HG03457 (cell line): Measurements from ENCODE around the gene WAC.
"Not testable (repeated sequence)": the region's sequence is repeated elsewhere in the genome, so short reads cannot be mapped to it uniquely, and the experiment has no call there.

ENCODE experiments used
- ATAC-seq: cut with Tn5 transposase; IDR thresholded peaks from one replicate; pipeline ENCODE4 v1.9.1; 2021; ENCODE audit warnings: moderate number of reproducible peaks; ENCODE audit not compliant: unreplicated experiment

Gene WAC

DNA sequence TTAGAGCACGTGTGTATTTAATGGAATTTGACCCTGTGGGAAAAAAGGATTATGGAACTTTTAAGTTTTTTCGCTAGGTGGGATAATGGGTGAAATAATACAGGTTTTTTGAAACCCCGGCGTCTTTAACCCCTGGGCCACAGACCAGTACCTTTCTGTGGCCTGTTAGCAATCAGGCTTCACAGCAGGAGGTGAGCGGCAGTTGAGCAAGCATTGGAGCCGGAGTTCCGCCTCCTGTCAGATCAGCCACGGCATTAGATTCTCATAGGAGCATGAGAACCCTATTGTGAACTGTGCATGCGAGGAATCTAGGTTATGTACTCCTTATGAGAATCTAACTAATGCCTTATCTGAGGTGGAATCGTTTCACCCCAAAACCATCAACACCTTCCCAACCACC, 28.6 kb downstream of the WAC start:
- no peak for ATAC-seq

DNA sequence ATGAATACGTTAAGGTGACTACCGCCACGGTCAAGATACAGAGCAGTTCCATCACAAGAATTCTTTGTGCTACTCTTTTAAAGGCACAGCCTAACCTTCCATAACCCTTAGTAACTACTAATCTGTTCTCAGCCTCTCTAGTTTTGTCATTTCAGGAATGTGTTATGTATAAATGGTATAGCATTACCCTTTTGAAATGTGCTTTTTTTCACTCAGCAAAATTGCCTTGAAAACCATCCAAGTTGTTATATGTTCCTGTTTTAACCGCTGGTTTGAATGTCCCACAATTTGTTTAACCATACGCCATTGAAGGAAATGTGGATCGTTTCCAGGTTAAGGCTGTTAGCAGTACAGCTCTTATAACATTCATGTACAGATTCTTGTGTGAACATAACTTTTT, 32.0 kb downstream of the WAC start:
- ATAC-seq = peak; percentile 47

DNA sequence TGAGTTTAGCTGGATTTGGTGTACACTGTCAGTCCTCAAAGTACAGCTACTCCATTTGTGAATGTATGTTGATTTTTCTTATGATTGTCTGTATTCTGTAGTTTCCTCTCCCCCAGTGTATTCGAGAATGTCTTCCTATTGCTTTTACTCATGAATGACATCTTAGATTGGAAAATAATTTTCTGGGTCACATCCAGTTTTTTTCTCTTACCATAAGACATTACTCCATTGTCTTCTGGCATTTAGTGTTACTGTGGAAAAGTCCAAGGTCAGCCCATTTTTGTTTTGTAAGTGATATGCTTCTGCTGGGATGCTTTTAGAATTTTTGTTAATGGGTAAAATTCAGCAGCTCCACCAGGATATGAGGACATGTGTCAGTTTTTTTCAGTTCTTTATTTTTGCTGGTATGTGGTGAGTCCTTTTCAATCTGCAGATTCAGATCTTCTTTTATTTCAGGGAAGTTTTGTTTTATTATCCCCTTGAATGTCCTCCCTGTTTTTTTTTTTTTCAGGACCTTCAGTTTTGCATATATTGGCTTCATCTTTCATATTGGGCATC, 33.6 kb downstream of the WAC start:
- ATAC-seq = no peak

DNA sequence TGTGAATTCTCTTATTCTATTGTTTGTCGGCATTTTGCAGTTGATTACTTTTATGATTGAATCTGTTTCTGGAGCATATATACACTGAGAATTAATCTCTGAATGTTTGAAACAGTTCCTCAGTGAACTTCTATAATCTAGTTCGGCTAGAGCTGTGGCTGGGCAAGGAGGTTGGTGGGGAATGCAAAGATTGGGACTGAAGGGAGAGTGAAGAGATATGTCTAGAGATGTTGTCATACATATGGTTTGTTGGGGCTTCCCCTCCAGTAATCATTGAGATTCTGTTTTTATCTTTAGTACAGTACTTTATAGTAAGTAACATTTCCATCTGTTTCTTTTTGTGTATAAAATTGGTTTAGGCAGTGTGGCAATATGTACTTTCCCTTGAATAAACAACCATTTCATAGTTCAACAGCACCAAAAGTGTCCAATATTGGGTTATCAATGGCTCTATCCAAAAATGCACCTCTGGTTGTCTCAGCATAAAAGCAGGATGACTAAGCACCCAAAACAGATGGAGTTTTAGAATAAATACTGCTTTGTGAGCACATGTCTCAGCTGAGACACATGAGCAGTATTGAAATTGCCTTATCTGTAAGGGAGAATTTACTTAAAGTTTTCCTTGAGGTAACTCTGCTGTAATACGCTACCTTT, 36.7 kb downstream of the WAC start:
- no peak for ATAC-seq

DNA sequence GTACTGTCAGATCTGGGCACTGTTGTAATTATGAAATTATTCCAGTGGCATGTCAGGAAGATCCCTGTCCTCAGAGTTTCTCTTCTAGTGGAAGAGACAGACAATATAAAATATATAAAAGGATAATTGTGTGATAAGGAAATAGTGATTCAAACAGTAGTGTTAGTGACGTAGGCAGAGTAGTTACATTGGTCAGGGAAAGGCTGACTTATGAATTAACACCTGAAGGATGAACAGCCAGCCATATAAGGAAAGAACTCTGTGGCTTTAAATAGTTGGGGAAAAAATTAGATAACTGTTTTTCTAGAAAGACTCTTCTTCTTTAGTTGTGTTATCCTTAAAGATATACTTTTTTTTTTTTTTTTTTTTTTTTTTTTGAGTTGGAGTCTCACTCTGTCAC, 37.7 kb downstream of the WAC start:
- no peak for ATAC-seq

DNA sequence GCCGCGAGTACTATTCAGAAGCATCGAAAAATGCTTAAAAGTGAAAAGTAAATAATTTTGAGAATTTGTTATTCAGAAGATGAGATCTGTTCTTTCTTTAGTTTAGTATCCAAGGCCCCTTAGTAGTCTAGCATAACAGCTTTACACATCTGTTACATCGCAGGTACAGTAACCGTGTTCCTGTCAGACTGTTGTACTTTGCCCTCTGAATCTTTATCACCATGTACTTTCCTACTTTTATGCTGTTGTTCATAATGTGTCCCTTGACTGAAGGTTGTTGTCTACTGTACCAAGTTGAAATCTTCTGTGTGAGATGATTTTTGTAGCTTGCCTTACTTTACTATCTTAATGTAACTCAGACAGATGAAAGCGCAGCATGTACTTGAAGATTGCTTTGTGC, 38.3 kb downstream of the WAC start:
- no peak for ATAC-seq

DNA sequence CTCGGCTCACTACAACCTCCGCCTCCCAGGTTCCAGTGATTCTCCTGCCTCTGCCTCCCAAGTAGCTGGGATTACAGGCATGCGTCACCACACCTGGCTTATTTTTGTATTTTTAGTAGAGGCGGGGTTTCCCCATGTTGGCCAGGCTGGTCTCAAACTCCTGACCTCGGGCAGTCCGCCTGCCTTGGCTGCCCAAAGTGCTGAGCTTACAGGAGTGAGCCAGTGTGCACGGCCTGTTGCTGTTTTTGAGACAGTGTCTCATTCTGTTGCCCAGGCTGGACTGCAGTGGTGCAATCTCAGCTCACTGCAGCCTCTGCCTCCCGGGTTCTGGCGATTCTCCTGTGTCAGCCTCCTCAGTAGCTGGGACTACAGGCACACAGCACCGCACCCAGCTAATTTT, 41.3 kb downstream of the WAC start:
- not testable (repeated sequence) for ATAC-seq

DNA sequence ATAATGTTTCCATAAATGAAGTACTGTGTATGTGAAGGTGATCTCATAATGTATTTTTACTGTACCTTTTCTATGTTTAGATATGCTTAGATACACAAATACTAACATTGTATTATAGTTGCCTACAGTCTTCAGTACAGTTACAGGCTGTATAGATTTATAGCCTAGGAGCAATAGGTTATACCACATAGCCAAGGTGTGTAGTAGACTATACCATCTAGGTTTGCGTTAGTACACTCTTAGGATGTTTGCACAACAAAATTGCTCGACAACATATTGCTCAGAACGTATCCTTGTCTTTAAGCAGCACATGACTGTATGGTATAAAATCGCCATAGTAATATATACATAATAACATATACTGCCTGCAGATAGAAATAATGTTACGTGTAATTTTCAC, 42.9 kb downstream of the WAC start:
- ATAC-seq = no peak

DNA sequence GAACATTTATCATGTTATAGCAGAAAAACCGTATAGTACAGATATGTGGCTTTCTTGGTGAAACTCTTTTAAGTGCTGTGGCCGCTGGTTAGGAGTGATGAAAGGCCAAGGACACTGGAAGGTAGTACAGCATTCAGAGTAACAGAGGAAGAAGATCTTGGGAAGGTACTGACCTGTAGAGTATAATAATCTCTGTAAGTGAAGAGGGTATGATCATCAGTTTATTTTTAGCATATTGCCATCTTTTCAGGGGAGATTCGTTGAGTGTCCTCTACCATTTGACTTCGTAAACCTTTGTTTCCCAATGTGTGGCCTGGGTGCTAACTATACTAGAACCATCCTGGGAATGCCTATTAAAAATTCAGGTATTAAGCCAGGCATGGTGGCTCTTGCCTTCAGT, 44.6 kb downstream of the WAC start:
- ATAC-seq = no peak

DNA sequence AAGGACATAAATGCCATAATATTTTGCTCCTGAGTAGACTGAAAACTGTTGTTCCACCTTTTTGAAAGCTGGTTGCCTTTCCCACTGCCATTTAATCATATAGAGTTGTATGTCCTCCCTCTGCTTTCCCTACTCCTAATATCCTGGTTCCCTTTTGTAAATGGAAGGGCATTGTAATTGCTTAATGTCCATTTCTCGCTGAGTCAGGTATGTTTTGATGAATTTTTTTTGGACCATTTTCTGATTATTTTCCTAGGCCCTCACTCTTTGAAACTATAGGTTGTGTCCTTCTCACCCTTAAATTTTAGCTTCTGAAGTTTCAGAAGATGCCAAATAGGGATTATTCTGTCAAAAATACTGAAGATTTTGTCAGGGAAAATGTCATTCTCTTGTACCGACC, 45.5 kb downstream of the WAC start:
- ATAC-seq = no peak

DNA sequence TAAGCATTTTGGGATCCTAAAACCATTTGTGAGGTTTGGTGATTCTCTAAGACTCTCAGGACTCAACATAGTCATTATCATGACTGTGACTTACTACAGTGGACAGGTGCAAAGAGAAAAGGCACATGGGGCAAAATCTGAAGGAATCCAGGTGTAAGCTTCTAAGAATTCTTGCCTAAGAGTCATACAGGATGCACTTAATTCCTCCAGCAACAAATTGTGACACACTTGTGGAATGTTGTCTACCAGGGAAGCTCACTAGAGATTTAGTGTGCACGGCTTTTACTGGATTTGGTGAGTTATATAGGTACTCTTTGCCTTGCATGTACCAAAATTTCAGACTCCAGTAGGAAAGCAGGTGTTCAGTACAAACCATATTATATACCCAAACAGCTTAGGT, 47.9 kb downstream of the WAC start:
- no peak for ATAC-seq

DNA sequence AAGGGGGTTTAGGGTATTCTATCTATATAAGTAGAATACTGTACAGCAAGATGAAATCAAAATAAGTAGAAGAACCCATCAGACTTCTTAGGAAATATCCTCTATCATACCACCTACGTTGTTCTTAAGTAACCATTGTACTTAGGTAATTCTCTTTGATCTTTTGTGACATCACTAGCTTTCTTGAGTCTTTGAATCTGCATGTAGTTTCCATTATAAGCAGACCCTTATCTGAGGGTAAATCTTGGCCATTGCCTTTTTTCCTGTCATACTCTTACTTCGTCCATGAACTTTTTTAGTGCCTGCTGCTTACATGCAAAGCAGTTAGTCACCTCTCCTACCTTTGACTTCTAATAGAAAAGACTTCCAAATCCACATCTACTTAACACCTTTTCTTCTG, 49.0 kb downstream of the WAC start:
- ATAC-seq = no peak

DNA sequence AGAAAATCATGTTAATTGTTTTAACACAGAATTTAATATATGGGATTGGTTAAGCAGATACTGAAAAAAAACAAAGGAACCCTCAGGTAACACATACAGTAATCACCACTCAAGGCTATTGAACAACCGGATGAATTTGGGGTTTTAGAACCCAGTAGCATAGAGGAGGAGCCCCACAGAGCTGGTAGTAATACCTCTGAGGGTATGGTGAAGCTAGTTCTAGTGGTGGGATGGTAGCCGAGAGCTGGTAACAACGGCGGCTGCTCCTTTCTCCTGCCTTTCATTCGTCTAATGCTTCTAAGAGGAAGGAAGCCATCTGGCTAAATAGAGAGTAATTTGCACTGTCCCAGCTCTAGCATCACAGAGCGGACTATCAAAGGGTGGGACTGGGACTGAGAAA, 52.2 kb downstream of the WAC start:
- ATAC-seq = no peak

DNA sequence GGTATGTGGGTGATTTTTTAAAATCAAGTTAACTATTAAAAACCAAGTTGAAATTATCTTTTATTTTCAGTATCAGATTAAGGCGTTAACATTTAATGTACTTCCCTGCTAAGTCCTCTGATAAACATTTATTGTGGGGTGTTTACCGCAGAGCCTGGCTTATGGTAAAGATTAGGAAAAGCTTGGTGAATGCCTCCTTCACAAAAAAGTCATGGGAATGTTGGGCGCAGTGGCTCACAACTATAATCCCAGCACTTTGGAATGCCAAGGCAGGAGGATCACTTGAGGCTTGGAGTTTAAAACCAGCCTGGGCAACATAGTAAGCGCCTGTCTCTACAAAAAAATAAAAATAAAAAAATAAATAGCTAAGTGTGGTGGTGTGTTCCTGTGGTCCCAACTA, 53.3 kb downstream of the WAC start:
- no peak for ATAC-seq

DNA sequence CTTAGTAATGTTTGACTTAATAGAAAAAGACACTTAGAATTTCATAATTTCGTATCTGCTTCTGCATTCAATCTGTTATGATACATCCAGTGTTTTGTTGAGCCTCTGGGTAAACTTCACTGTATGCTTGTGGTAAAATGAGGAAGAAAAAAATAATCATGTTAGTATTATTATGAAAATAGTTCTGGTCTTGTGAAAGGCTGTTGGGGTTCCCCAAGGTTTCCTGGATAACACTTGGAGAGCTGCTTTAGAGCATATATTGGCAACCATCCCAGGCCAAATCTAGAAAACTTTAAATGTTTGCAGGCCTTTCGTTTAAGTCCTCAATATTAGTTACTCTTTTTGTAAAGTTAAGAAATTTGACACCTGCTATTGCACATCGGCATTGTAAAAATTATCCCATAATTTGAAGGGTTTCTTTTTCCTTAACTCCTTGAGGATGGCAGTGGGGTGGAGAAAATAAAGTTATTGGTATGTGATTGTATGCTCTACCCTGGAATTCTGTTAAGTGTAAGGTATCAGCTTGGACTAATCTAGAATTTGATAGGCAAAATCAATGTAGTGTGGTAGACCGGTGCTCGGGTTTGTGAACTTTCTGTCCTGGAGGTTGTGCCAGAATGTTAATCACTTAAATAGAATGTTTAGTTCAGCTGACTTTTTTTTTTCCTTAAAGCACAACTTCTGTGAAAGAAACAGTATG, 54.5 kb downstream of the WAC start:
- no peak for ATAC-seq

DNA sequence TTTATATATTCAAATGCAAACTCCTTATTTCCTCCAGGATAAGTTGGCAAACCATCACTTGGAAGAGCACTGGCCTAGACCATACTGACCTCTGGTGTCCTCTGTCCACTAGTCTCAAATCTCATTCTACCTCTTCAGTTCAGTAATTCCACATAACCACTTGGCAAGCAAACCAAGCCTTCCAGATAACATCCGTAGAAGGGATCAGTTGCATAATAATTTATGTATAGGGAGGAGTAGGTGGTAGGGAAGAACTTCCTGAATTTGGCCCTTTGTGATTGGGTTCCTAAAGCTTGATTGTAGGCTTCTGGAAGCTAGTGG, 55.0 kb downstream of the WAC start:
- ATAC-seq = no peak

DNA sequence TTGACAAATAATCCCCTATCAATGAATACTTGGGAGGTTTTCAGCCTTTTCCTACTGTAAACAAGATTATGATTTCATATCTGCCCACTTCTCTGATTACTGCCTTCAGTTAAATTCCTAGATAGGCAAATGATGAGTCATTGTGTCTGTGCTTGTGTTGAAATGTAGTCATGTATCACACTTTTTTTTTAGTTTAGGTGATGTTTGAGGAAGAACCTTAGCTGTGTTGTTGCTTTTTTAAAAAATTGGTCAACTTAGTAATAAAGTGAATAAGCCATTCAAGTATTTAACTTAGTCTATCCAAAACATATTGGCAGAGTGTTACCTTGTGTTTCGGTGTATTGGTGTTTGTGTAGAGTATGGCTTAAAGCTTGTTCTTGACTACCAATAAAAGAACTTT, 60.0 kb downstream of the WAC start:
- no peak for ATAC-seq

DNA sequence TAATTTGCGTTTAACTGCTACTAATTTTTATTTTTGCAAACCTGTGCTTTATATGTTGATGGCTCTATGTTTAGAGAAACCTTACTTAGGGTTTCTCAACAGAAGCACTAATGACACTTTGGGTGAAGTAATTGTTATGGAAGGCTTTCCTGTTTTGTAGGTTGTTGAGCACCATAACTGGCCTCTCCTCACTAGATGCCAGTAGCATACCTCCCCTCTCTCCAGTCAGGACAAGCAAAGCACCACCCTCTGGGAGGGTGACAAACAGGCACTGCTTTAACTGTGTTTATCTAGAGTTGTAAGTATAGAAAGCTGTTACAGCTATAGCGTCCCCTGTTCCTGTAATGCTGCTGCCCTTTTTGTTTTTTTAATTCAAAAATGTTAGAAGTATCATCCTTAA, 60.9 kb downstream of the WAC start:
- ATAC-seq = no peak

DNA sequence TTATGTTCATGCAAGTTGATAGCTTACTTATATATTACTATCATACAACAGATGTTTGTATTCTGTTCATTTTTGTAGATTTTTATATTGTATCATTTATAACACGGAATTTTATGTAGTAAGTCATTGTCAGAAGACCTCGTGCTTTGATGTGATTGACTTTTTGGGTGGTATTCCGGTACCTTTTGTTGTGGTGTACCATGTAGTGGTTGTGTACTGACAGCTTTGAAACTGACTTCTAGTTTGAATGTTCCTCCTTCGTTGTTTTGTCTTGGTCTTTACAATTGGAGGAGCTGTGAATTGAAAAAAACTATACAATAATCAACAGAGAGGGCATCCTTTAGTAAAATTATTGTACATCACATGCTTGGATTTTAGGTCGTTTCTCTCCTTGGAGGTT, 61.5 kb downstream of the WAC start:
- no peak for ATAC-seq

DNA sequence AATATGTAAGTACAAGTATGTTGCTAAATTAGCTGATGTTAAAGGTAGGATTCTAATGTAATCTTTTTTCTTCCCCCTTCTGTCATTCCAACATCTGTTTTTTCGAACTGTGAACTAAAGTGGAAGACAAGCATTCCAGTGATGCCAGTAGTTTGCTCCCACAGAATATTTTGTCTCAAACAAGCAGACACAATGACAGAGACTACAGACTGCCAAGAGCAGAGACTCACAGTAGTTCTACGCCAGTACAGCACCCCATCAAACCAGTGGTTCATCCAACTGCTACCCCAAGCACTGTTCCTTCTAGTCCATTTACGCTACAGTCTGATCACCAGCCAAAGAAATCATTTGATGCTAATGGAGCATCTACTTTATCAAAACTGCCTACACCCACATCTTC, 62.7 kb downstream of the WAC start:
- ATAC-seq = no peak

DNA sequence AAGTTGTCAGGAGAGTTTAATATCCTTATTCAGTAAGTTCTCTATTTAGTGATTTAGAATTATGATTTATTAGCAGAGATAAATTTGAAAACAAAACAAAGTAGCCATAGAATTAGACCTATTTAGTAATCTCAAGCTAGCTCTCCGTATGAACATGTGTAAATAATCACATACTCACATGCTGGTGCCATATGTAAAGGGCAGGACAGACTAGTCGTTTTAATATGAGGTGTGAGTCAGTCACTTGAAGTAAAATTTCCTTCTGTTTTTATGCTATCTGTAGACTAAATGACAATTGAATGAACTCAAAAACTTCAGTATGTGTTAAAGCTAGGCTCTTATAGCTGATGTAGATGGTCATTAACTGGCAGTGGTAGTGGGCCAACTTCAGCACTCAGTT, 67.1 kb downstream of the WAC start:
- no peak for ATAC-seq

DNA sequence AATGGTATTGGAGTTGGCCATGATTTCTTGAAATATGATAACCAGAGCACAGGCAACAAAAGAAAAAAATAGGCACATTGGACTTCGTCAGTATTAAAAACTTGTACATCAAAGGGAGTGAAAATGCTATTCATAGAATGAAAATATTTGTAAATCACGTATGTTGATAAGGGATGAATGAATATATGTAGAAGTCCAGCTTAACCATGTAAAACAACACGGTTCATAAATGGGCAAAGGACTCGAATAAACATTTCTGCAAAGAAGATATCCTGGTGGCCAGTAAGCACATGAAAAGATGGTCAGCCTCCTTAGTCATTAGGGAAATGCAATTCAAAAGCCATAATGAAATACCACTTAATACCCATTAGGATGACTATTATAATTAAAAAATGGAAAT, 68.1 kb downstream of the WAC start:
- ATAC-seq = no peak
